Calu3 (cell line): ENCODE measurements around the gene SIX5. TPM values are rescaled to one million over a fixed set of nuclear protein-coding genes. Genes with fewer than 3 reads are reported as not detected.

ENCODE experiments used
- BruUV-seq: library from RNA; stranded (reverse); fragments of 400-500 nt; replicated peaks from 2 replicates; lab custom pipeline; 2021; lab: Mats Ljungman, UMichigan
- CTCF ChIA-PET: fragments of 300-600 bp; sonication (Branson Sonifier 250); formaldehyde crosslinking; loops from one replicate; lab custom pipeline; 2022; ENCODE audit warnings: antibody characterized with exemption; lab: Charles Lee
- DNase-seq: peaks from one replicate; pipeline ENCODE4 v3.0.0; 2022
- H3K27ac Mint-ChIP-seq: one replicate; pipeline ENCODE4 v1.8.0; 2022; ENCODE audit warnings: mixed read lengths; ENCODE audit not compliant: unreplicated experiment
- H3K27me3 Mint-ChIP-seq: one replicate; pipeline ENCODE4 v1.8.0; 2022; ENCODE audit warnings: mixed read lengths; ENCODE audit not compliant: unreplicated experiment
- H3K36me3 Mint-ChIP-seq: one replicate; pipeline ENCODE4 v1.8.0; 2022; ENCODE audit warnings: mild to moderate bottlenecking, moderate library complexity, mixed read lengths; ENCODE audit not compliant: insufficient read depth, unreplicated experiment
- H3K4me1 Mint-ChIP-seq: one replicate; pipeline ENCODE4 v1.8.0; 2022; ENCODE audit warnings: mild to moderate bottlenecking, low read depth, mixed read lengths; ENCODE audit not compliant: unreplicated experiment
- H3K4me3 Mint-ChIP-seq: one replicate; pipeline ENCODE4 v1.8.0; 2022; ENCODE audit warnings: mild to moderate bottlenecking, low read depth, moderate library complexity, mixed read lengths; ENCODE audit not compliant: unreplicated experiment
- H3K9me3 Mint-ChIP-seq: one replicate; pipeline ENCODE4 v1.8.0; 2022; ENCODE audit warnings: low read depth, mixed read lengths; ENCODE audit not compliant: unreplicated experiment
- intact Hi-C: fragments of 100-400 bp; cut with micrococcal nuclease; formaldehyde crosslinking; loops from one replicate; pipeline ENCODE4 v1.10.0; 2022; ENCODE audit not compliant: unreplicated experiment
- total RNA-seq: library from RNA; stranded (reverse); gene quantifications from 2 replicates; pipeline ENCODE4 v1.2.3, GENCODE V29; 2022
- TF ChIP-seq, protein P1 (sequence below): fragments of 200-600 bp; IDR thresholded peaks from one replicate; pipeline ENCODE4 v1.8.0; 2022; ENCODE audit warnings: antibody characterized with exemption; ENCODE audit not compliant: unreplicated experiment

Gene SIX5
- total RNA-seq, 1 experiment from 2014 or later, result 15.0 TPM

DNA sequence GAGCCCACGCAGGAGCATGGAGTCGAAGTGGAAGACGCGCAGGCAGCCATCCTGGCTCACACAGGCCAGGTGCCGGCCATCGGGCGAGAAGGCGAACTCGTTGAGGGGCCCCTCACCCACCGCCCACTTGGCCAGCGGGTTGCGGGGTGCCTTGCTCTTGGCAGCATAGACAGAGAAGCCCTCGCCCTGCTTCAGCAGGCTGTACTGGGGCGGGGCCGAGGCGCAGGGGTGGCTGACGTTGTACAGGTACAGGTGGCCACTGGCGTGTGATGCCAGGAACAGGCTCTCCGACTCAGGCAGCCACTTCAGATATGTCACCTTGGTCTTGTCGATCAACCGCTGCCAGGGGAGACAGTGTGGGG lies 17.5 kb upstream of the SIX5 start:
- Mint-ChIP-seq H3K27ac (no peak overlapping the region), H3K36me3 (peaks cover 66% of the 10 kb centered on the region), H3K9me3 (no peaks in the 10 kb centered on the region), H3K4me1 (peaks cover 19% of the 10 kb centered on the region), H3K27me3 (no peaks in the 10 kb centered on the region), H3K4me3 (no peak overlapping the region)
- intact Hi-C loops, result no loop called here
- DNase-seq, result no peak
- no TSS peak for BruUV-seq
- TF ChIP-seq, protein P1, sequence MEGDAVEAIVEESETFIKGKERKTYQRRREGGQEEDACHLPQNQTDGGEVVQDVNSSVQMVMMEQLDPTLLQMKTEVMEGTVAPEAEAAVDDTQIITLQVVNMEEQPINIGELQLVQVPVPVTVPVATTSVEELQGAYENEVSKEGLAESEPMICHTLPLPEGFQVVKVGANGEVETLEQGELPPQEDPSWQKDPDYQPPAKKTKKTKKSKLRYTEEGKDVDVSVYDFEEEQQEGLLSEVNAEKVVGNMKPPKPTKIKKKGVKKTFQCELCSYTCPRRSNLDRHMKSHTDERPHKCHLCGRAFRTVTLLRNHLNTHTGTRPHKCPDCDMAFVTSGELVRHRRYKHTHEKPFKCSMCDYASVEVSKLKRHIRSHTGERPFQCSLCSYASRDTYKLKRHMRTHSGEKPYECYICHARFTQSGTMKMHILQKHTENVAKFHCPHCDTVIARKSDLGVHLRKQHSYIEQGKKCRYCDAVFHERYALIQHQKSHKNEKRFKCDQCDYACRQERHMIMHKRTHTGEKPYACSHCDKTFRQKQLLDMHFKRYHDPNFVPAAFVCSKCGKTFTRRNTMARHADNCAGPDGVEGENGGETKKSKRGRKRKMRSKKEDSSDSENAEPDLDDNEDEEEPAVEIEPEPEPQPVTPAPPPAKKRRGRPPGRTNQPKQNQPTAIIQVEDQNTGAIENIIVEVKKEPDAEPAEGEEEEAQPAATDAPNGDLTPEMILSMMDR, result no peak
- CTCF ChIA-PET, result no interaction called here

- Mint-ChIP-seq H3K27me3 (no peaks in the 10 kb centered on the region), H3K4me3 (no peak overlapping the region), H3K4me1 (peaks cover 19% of the 10 kb centered on the region), H3K36me3 (peaks cover 61% of the 10 kb centered on the region), H3K9me3 (no peaks in the 10 kb centered on the region), H3K27ac (no peak overlapping the region)
- TF ChIP-seq, protein P1, result no peak
- intact Hi-C loops, result no loop called here
- CTCF ChIA-PET, result no interaction called here
- no peak for DNase-seq
- BruUV-seq, result no TSS peak
Measured at GRCh38 chr19:45785781-45786532, 16.9 kb upstream of the SIX5 start.

- H3K36me3 Mint-ChIP-seq, result peaks cover 53% of the 10 kb centered on the region
- H3K4me1 Mint-ChIP-seq, result peaks cover 17% of the 10 kb centered on the region
- no peak for DNase-seq
- H3K27me3 Mint-ChIP-seq, result no peaks in the 10 kb centered on the region
- no TSS peak for BruUV-seq
- CTCF ChIA-PET, result no interaction called here
- TF ChIP-seq, protein P1, result no peak
- no peak overlapping the region for H3K27ac Mint-ChIP-seq
- no peaks in the 10 kb centered on the region for H3K9me3 Mint-ChIP-seq
- no peak overlapping the region for H3K4me3 Mint-ChIP-seq
- intact Hi-C loops, result no loop called here
Measured at GRCh38 chr19:45785097-45785496, 16.0 kb upstream of the SIX5 start.

DNA sequence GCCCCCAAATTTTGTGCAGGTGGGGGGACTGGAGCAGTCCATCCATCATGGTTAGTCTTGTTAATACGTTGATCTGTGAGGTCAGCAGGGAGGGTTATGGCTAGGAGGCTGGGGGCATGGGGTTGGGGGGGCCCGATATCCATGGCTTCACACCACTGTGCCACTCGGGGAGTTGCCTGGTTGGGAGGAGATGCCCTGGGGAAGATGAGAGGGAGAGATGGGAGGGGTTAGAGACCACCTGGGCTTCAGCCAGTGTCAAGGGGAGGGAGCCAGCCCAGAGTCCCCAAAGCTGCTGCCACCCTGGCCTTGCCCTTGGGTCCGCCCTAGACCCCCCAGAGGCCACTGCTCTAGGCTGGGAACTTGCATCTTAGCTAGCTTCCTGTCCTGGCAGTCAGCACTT lies 15.0 kb upstream of the SIX5 start:
- no peak for DNase-seq
- H3K4me1 Mint-ChIP-seq, result peaks cover 17% of the 10 kb centered on the region
- H3K4me3 Mint-ChIP-seq, result no peak overlapping the region
- H3K9me3 Mint-ChIP-seq, result no peaks in the 10 kb centered on the region
- no TSS peak for BruUV-seq
- H3K27me3 Mint-ChIP-seq, result no peaks in the 10 kb centered on the region
- CTCF ChIA-PET, result no interaction called here
- intact Hi-C loops, result no loop called here
- H3K27ac Mint-ChIP-seq, result no peak overlapping the region
- peaks cover 55% of the 10 kb centered on the region for H3K36me3 Mint-ChIP-seq
- TF ChIP-seq, protein P1, result no peak
